Ovary (tissue), 3 donors: Measurements from ENCODE around the gene NEDD4L.

ENCODE experiments used
- EP300 ChIP-seq: sonication (generic); formaldehyde crosslinking; IDR thresholded peaks from one replicate; pipeline ENCODE4 v1.6.1; 2017; ENCODE audit warnings: antibody characterized with exemption
- POLR2A ChIP-seq: fragments of 450-650 bp; IDR thresholded peaks from one replicate; pipeline ENCODE4 v1.6.1; 2017; ENCODE audit warnings: antibody characterized with exemption, mild to moderate bottlenecking, moderate library complexity
- TF ChIP-seq, protein P1 (sequence below), 3 donors: fragments of 450-650 bp in 2 of 3; fragments of 200-600 bp in 1 of 3; IDR thresholded peaks; one replicate each; pipeline versions ENCODE4 v1.5.1 to v1.8.0; 2016 to 2022; ENCODE audit warnings: antibody characterized with exemption in 3 of 3, mild to moderate bottlenecking in 1 of 3
- donor health status: DM: no; HTN: no; CAD: no.

- TF ChIP-seq, protein P1, sequence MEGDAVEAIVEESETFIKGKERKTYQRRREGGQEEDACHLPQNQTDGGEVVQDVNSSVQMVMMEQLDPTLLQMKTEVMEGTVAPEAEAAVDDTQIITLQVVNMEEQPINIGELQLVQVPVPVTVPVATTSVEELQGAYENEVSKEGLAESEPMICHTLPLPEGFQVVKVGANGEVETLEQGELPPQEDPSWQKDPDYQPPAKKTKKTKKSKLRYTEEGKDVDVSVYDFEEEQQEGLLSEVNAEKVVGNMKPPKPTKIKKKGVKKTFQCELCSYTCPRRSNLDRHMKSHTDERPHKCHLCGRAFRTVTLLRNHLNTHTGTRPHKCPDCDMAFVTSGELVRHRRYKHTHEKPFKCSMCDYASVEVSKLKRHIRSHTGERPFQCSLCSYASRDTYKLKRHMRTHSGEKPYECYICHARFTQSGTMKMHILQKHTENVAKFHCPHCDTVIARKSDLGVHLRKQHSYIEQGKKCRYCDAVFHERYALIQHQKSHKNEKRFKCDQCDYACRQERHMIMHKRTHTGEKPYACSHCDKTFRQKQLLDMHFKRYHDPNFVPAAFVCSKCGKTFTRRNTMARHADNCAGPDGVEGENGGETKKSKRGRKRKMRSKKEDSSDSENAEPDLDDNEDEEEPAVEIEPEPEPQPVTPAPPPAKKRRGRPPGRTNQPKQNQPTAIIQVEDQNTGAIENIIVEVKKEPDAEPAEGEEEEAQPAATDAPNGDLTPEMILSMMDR (IDR thresholded peaks at IDR 0.05) = no peak
- TF ChIP-seq POLR2A (no peak), EP300 (no peak)
Measured at GRCh38 chr18:58299936-58300335, 255.9 kb downstream of the NEDD4L start.
